ENCODE data around the gene NR2F1-AS1. TPM values are rescaled to one million over a fixed set of nuclear protein-coding genes. Genes with fewer than 3 reads are reported as not detected.

NR2F1-AS1 gene
- total RNA-seq, 2 experiments from 2014 or later = not detected

DNA sequence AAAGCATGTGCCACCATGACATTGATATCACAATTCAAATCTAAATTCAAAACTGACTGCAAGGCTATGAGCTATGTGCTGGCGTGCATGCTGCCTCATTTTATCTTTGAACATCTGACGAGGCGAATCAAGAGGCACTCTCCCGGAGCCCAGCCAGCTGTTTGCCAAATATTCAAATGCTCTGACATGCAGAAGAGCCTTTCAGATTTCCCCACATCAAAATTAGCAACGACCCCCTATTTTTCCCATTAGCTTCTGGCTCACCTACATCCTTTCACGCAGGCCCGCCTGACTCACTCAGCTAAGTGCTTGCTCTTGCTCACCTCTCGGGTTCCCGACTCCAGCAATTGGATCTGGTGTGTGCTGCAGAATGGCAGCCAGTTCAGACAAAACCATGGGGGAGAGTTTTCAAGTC, 159.0 kb downstream of the NR2F1-AS1 start:
- Mint-ChIP-seq H3K9me3 (no peaks in the 10 kb centered on the region), H3K4me3 (no peak overlapping the region)
- CTCF ChIA-PET = no interaction called here

DNA sequence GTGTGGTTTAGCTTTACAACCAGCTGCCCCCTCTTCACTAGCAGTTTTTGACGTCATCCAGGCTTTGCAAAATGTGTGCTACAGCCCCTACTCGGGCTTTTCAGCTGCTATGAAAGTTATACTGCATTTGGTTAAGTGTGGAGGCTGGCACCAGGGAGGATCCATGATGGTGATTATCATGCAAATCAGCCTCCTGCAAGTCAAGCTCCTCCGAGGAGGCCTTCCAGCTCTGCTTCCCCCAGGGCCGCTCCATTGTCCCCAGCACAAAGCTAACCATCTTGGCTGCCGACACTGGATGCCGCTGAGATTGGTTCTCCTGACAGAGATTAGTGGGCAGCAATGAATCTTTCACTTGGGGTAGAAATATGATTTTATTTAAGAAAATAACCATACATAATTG, 159.6 kb downstream of the NR2F1-AS1 start:
- Mint-ChIP-seq H3K36me3 (ENCODE audit: low read depth) (no peaks in the 10 kb centered on the region), H3K27ac (no peak overlapping the region), H3K27me3 (ENCODE audit: low read depth) (peaks cover 5% of the 10 kb centered on the region), H3K9me3 (no peaks in the 10 kb centered on the region), H3K4me1 (ENCODE audit: low read depth) (no peaks in the 10 kb centered on the region), H3K4me3 (no peak overlapping the region)
- no peak for DNase-seq
- CTCF ChIA-PET = no interaction called here
- intact Hi-C loops (cut with micrococcal nuclease) = no loop called here

More for the DNA sequence above, 159.0 kb downstream of the NR2F1-AS1 start:
- Mint-ChIP-seq H3K4me1 (ENCODE audit: low read depth) (no peaks in the 10 kb centered on the region), H3K36me3 (ENCODE audit: low read depth) (no peaks in the 10 kb centered on the region), H3K27ac (no peak overlapping the region), H3K27me3 (ENCODE audit: low read depth) (peaks cover 5% of the 10 kb centered on the region)
- no peak for DNase-seq
- intact Hi-C loops (cut with micrococcal nuclease) = no loop called here

DNA sequence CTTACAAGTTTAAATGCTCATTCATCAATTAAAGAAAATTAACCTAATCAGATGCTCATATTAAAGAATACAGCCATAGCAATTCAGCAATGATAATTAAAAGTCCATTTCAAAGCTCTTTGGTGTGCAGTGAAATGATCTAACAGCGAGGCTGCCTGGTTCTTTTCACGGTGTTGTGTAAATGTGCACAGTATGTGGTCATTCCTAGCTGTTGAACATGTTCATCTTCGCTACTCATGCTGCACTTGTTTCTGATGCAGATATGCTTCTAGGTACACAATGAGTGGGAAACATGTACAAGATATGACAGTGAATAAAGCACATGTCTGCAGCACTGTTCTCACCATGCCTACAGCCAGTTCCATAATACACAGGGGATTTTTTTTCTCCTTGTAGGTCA, 163.5 kb downstream of the NR2F1-AS1 start:
- Mint-ChIP-seq H3K4me1 (ENCODE audit: low read depth) (no peaks in the 10 kb centered on the region), H3K36me3 (ENCODE audit: low read depth) (no peaks in the 10 kb centered on the region), H3K27me3 (ENCODE audit: low read depth) (peaks cover 3% of the 10 kb centered on the region), H3K27ac (no peak overlapping the region), H3K9me3 (no peaks in the 10 kb centered on the region), H3K4me3 (no peak overlapping the region)
- intact Hi-C loops (cut with micrococcal nuclease) = no loop called here
- CTCF ChIA-PET = no interaction called here
- DNase-seq = no peak

- Mint-ChIP-seq H3K27me3 (ENCODE audit: low read depth) (peaks cover 3% of the 10 kb centered on the region), H3K9me3 (no peaks in the 10 kb centered on the region), H3K4me1 (ENCODE audit: low read depth) (no peaks in the 10 kb centered on the region), H3K4me3 (no peak overlapping the region), H3K36me3 (ENCODE audit: low read depth) (no peaks in the 10 kb centered on the region), H3K27ac (no peak overlapping the region)
- intact Hi-C loops (cut with micrococcal nuclease) = no loop called here
- CTCF ChIA-PET = no interaction called here
- no peak for DNase-seq
Measured at GRCh38 chr5:93415819-93416218, 165.2 kb downstream of the NR2F1-AS1 start.

DNA sequence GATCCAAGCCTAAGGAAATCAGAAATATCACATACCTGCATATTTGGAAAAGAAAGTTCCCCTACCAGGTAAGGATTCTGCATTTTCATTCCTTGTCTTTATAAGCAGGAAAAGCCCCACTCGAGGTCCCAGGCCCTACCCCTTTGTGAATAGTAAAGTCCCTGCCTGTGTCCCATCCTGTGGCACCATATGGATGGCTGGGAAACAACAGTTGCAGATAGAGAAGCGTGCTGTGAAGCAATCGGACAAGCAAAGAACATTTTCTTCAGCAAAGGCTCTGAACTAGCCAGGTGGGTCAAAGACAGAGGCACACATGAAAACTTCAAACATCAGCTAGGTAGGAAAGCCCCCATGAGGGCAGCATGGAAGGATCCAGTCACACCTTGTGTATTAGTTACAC, 169.3 kb downstream of the NR2F1-AS1 start:
- no peaks in the 10 kb centered on the region for H3K27me3 Mint-ChIP-seq (ENCODE audit: low read depth)
- no peaks in the 10 kb centered on the region for H3K9me3 Mint-ChIP-seq
- DNase-seq = no peak
- no peak overlapping the region for H3K4me3 Mint-ChIP-seq
- CTCF ChIA-PET = no interaction called here
- H3K27ac Mint-ChIP-seq = no peak overlapping the region
- intact Hi-C loops (cut with micrococcal nuclease) = no loop called here
- H3K36me3 Mint-ChIP-seq (ENCODE audit: low read depth) = no peaks in the 10 kb centered on the region
- no peaks in the 10 kb centered on the region for H3K4me1 Mint-ChIP-seq (ENCODE audit: low read depth)

- intact Hi-C loops (cut with micrococcal nuclease) = no loop called here
- H3K36me3 Mint-ChIP-seq (ENCODE audit: low read depth) = no peaks in the 10 kb centered on the region
- DNase-seq = no peak
- no peak overlapping the region for H3K4me3 Mint-ChIP-seq
- no peaks in the 10 kb centered on the region for H3K27me3 Mint-ChIP-seq (ENCODE audit: low read depth)
- no peaks in the 10 kb centered on the region for H3K9me3 Mint-ChIP-seq
- CTCF ChIA-PET = no interaction called here
- no peaks in the 10 kb centered on the region for H3K4me1 Mint-ChIP-seq (ENCODE audit: low read depth)
- H3K27ac Mint-ChIP-seq = no peak overlapping the region
Measured at GRCh38 chr5:93409691-93410090, 171.3 kb downstream of the NR2F1-AS1 start.

- H3K27ac Mint-ChIP-seq = no peak overlapping the region
- intact Hi-C loops (cut with micrococcal nuclease) = no loop called here
- no peak for DNase-seq
- no peaks in the 10 kb centered on the region for H3K4me1 Mint-ChIP-seq (ENCODE audit: low read depth)
- no peaks in the 10 kb centered on the region for H3K36me3 Mint-ChIP-seq (ENCODE audit: low read depth)
- H3K9me3 Mint-ChIP-seq = no peaks in the 10 kb centered on the region
- H3K27me3 Mint-ChIP-seq (ENCODE audit: low read depth) = no peaks in the 10 kb centered on the region
- CTCF ChIA-PET = no interaction called here
- H3K4me3 Mint-ChIP-seq = no peak overlapping the region
Measured at GRCh38 chr5:93407454-93407853, 173.6 kb downstream of the NR2F1-AS1 start.

DNA sequence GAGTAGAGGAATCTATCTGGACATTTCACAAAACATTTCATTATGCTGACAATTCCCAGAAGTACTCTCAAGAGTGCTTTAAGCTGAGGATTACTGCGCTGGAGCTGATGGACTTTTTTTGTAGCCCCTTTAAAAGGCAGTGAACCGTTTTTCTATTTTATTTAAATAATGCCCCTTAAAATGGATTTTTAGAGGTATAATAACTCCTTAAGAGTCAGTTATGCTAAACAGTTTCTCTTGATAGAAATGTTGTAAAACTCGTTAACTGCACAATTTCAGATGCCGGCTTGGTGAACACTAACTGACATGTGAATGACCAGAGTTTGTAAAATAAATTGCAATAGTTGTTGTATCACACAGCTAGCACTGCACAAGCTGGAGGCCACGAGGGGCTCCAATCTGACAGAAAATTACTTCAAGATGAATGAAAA, 174.0 kb downstream of the NR2F1-AS1 start:
- Mint-ChIP-seq H3K36me3 (ENCODE audit: low read depth) (no peaks in the 10 kb centered on the region), H3K27me3 (ENCODE audit: low read depth) (no peaks in the 10 kb centered on the region), H3K9me3 (no peaks in the 10 kb centered on the region), H3K27ac (no peak overlapping the region), H3K4me1 (ENCODE audit: low read depth) (no peaks in the 10 kb centered on the region), H3K4me3 (no peak overlapping the region)
- no peak for DNase-seq
- intact Hi-C loops (cut with micrococcal nuclease) = no loop called here
- CTCF ChIA-PET = no interaction called here

DNA sequence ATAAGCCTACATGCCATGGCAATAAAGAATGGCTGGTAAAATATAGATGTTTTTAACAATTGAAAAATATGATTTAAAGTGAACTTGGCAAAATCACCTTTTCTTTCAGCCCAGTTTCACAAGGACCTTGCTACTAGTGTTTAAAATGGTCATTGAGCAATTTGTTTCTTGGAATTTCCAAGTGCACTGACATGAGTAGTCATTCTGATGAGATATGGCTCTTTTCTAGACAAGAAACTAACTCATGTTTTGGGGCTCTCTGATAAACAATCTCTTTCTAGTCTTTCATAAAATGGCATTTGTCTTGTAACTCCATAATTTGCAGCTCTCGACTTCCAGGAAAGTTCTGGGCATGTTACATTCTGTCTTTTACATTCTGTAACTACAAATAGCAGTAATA, 176.8 kb downstream of the NR2F1-AS1 start:
- Mint-ChIP-seq H3K9me3 (no peaks in the 10 kb centered on the region), H3K36me3 (ENCODE audit: low read depth) (no peaks in the 10 kb centered on the region), H3K4me3 (no peak overlapping the region), H3K27ac (no peak overlapping the region), H3K4me1 (ENCODE audit: low read depth) (no peaks in the 10 kb centered on the region), H3K27me3 (ENCODE audit: low read depth) (peaks cover 2% of the 10 kb centered on the region)
- CTCF ChIA-PET = no interaction called here
- no peak for DNase-seq
- intact Hi-C loops (cut with micrococcal nuclease) = no loop called here

- CTCF ChIA-PET = no interaction called here
- Mint-ChIP-seq H3K4me3 (no peak overlapping the region), H3K27ac (no peak overlapping the region), H3K27me3 (ENCODE audit: low read depth) (peaks cover 2% of the 10 kb centered on the region), H3K9me3 (no peaks in the 10 kb centered on the region), H3K4me1 (ENCODE audit: low read depth) (no peaks in the 10 kb centered on the region), H3K36me3 (ENCODE audit: low read depth) (no peaks in the 10 kb centered on the region)
- intact Hi-C loops (cut with micrococcal nuclease) = no loop called here
- no peak for DNase-seq
Measured at GRCh38 chr5:93403141-93403928, 177.7 kb downstream of the NR2F1-AS1 start.

GRCh38 chr5:93402451-93402850, 178.6 kb downstream of the NR2F1-AS1 start:
- Mint-ChIP-seq H3K4me1 (ENCODE audit: low read depth) (no peaks in the 10 kb centered on the region), H3K27me3 (ENCODE audit: low read depth) (peaks cover 2% of the 10 kb centered on the region), H3K9me3 (no peaks in the 10 kb centered on the region), H3K4me3 (no peak overlapping the region), H3K36me3 (ENCODE audit: low read depth) (no peaks in the 10 kb centered on the region), H3K27ac (no peak overlapping the region)
- intact Hi-C loops (cut with micrococcal nuclease) = no loop called here
- DNase-seq = no peak
- CTCF ChIA-PET = no interaction called here

- H3K36me3 Mint-ChIP-seq (ENCODE audit: low read depth) = no peaks in the 10 kb centered on the region
- H3K27me3 Mint-ChIP-seq (ENCODE audit: low read depth) = peaks cover 2% of the 10 kb centered on the region
- no peaks in the 10 kb centered on the region for H3K9me3 Mint-ChIP-seq
- no peak overlapping the region for H3K27ac Mint-ChIP-seq
- H3K4me1 Mint-ChIP-seq (ENCODE audit: low read depth) = no peaks in the 10 kb centered on the region
- intact Hi-C loops (cut with micrococcal nuclease) = no loop called here
- no peak overlapping the region for H3K4me3 Mint-ChIP-seq
- DNase-seq = no peak
- CTCF ChIA-PET = no interaction called here
Measured at GRCh38 chr5:93401634-93402213, 179.3 kb downstream of the NR2F1-AS1 start.

- Mint-ChIP-seq H3K27me3 (ENCODE audit: low read depth) (peaks cover 2% of the 10 kb centered on the region), H3K4me1 (ENCODE audit: low read depth) (no peaks in the 10 kb centered on the region), H3K4me3 (no peak overlapping the region), H3K36me3 (ENCODE audit: low read depth) (no peaks in the 10 kb centered on the region), H3K9me3 (peaks cover 1% of the 10 kb centered on the region), H3K27ac (no peak overlapping the region)
- DNase-seq = no peak
- intact Hi-C loops (cut with micrococcal nuclease) = no loop called here
- CTCF ChIA-PET = no interaction called here
Measured at GRCh38 chr5:93399675-93400074, 181.3 kb downstream of the NR2F1-AS1 start.

Measured in activated naive CD4-positive, alpha-beta T cell treated with anti-CD3 and anti-CD28 coated beads for 36 hours (primary cell).